ENCODE results near the gene MYLK4.

MYLK4 gene

DNA sequence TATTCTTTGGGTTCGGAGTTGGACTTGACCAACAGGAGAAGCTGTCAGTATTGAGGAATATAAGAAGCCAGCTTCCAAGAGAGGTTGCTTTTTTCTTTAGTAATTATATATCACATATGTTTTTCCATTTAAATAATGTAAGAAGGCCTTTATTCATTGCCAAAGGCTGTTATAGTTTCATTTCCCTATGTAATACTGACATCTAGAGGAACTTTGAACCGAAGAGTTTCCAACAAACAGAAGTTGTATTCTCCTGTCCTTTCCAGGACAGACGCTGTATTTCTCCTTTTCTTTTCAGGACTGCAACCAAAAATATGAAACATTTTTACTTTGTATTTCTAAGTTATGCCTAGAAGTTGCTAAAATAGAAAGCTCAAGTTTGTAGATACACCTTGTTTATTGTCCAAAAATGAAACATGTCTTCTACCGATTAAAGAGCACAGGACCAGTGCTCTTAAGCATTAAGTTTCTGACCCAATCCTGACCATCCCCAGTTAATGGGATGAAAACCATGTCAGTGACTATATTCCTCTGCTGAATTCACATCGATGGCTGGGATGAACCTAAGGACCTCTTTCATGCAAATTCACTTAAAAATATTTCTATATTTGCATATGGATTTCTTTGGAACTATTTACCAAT lies 55.1 kb downstream of the MYLK4 start:
- DNase-seq (ENCODE audit: low read depth): no peak

DNA sequence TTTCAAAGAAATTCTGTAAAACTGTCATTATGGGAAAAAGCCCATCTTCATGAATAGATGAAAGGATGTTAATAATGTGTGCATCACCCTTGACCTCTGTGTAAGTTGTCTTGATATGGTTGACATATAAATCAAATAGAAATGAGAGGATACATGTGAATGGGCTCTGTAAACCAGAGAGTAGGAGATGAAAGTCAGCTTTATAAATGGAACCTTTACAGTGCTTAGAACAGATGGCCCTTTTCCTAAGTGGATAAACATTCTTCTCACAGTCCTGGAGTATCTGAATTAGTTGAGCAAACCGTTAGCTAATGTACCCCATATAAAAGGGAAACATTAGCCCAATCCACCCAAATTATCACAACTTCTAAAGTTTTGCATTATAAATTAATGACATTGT lies 57.5 kb downstream of the MYLK4 start:
- no peak for DNase-seq (ENCODE audit: low read depth)

DNA sequence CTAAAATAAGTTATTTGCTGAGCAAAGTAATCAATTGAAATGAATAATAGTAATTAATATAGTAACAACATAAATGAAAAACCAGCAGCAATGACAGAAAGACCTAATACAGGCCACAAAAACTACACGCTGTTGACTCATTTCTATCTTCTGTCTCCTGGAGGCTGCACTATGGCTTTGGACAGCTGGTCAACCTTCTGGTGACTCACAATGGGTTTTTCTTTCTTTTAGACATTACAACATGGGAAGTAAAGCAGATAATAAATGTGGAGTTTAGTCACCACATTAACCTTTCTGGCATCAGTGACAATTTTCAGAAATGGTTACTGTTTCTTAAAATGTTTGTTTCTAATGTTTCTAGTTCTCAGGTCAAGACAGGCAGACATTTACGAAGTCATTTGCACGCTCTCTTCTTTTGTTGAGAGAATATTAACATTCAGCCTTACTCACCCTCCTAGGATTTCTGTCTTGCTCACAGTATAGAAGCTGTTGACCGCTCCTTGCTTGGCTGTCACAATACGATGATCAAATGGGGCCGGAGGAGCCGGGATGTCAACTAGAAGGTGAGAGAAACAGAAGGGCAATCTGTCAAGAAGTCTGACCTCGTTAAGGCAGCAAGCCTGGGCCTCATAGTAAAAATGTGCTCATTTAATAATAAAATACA lies 62.2 kb downstream of the MYLK4 start:
- DNase-seq (ENCODE audit: low read depth): no peak

DNA sequence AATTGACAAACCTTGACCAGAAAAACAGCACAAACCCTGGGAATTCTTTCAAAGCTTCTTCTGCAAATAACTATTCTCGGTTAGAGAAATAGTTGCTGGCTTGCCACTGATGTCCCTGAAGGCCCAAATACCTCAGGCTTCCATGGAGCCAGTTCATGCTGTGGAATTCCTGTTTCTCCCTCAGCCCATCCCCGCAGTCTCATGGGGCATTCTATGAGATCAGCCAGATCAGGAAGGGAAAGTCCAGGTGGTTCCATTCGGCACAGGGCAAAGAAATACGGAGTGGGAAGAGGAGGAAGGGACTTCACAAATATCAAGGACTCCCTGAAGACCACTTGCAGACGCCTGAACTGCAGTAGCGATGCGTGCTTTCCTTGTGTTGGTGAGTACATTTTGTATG lies 63.3 kb downstream of the MYLK4 start:
- no peak for DNase-seq (ENCODE audit: low read depth)

DNA sequence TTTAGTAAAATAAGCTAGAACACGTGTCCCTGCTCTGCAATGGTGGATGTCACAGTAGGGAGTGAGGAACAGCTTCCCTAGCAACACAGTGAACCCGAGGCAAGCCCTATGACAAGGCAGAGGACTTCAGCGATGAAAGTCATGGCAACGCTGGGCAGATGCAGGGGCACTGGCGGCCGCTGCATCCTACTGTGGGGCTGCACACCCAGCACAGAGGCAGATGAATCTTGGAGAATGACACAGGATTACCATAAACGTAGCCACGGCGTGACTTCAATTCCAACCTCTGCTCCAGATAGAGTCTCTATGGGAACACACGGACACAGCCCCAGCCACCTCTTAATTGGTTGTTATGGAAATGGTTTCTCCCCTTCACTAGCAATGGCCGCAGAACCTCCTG lies 64.2 kb downstream of the MYLK4 start:
- DNase-seq (ENCODE audit: low read depth): no peak

DNA sequence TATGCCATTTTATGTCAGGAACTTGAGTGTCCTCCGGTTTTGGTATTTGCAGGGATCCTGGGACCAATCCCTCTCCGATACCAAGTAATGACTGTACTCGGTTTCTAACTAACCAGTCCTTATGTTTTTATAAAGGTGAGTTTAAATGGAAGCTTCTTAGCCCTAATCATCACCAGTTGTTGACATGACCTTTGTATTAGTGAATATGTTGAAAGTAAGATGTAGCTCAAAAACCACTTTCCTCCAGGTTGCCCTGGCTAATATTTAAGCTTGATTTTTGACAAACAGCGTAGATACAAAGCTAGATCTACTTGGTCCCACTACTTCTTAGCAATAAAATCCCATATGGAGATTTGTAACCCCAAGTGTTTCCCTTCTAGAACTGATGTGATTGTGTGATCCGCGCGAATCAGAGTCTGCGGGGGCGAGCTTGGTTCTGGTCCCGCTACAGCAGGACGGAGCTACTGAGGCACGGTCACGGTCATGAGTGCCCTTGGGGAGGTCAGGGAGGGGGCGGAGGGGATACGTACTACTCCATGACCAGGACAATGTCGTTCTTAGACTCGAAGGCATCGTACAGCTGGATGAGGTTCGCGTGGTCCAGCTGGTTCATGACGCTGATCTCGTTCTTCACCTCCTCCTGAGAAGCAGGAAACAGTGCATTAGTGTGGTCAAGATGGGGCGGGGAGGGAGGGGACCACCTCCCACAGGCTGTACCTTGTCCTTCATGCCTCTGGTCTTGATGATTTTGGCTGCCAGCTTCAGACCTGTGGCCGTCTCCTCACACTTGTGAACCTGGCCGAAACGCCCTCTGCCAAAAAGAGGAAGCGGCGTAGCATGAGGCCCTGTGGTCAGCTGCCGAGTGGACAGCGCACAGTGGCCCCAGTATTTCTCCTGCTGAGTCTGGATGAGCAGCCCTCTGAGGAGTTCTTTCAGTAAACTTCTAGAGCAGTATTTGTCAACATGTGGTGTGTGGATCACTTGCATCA lies 65.7 kb downstream of the MYLK4 start:
- DNase-seq (ENCODE audit: low read depth): no peak

DNA sequence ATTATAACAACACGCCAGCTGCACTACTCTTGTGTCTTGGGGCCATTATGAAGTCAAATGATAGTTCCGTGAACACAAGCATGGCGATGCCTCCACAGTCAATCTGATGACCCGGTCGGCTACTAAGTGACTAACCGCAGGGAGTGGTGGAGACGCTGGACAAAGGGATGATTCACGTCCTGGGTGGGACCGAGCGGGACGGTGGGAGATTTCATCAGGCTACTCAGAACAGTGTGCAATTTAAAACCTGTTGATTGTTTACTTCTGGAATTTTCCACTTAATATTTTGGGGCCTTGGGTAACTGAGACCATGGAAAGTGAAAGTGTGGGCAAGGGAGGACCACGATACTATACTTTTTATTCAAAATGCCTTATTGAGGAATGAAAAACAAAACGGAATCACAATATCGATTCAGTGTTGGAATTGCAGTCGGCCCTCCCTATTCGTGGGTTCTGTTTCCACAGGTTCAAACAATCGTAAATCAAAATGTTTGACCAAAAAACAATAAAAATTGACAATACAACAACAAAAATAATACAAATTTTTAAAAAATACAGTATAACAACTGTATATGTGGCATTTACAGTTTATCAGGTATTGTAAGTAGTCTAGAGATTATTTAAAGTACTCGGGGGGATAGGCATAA lies 66.5 kb downstream of the MYLK4 start:
- no peak for DNase-seq (ENCODE audit: low read depth)

DNA sequence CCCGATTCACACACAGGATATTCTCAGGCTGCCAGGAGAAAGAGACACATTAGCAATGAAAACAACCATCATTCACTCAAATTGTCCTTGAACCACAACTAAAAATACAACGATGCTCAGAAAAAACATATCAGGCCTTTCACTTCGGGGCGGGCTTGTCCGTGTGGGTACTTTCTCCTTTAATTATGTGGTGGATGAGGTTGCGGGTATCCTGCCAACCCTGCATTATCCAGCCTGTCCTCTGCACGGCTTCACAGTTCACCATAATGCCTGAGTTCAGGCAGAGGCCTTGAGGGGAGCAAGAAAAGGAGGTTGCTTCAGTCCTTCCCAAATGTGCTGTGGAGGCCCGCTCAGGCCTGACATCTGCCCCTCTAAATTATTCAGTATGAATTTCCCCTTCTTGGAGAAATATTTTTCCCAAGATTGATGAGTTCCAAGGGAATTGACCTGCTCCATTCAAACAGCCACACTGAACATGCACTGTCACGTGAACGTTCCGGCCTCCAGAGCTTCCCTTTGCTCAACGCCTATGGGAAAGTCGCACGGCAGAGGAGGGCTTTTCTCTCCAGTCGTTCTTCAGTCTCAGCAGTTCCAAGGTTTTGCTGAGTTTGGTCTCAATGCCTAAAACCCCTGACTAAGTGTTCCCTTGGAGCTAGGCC lies 70.3 kb downstream of the MYLK4 start:
- DNase-seq (ENCODE audit: low read depth): no peak

DNA sequence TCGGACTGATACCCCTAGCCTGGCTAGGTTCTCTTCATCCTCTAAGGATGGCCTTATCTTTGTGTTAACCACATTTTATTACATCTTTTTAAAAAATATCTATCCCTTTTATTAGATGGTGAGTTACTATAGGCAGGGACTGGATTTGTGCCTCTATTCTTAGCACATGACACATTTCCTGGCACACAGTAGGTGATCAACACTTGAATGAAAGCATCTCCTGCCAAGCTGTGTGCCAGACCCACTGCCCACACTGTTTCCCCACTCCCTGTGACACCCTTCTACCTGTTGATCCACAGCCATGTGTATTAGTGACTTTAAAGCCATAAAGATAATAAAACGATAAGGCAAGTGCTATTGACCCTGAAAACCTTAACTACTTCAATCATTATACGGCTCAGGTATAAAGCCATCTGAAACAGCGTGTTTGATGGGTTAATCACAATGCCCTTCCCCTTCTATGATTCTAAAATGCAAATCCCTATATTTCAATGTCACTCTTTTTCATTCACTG lies 73.6 kb downstream of the MYLK4 start:
- DNase-seq (ENCODE audit: low read depth): no peak

DNA sequence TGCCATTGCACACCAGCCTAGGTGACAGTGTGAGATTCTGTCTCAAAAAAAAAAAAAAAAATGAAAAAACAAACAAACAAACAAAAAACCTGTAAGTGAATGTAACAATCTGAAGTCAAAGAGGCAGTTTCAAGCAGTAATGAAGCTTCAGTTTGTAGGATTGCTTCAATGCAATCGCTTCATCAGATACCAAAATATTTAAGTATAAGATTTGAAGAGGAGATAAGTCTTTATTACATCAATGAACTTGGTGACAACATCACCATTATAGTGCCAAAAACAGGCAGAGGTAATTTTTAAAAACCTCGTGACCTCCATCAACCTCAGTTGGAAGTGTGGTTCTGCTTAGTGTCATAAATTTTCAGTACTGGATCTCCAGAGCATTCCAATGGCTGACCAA lies 74.7 kb downstream of the MYLK4 start:
- DNase-seq (ENCODE audit: low read depth): no peak

DNA sequence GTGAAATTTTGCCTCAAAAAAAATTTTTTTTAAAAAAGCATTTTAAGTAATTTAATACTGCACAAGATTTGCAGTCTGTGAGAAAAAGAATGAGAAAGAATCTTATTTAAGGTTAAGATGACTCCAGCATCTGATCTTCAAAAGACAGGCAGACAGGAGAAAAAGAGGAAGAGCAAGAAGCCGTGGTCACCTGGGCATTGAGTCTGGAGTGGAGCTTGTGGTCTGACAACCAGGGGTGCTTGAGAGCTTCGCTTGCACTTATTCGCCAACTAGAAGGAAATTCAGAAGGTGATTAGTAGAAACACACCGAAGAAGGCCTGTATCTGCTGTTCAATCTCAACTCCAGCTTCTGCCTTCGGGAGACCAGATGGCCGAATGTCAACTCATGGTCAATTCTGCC lies 75.9 kb downstream of the MYLK4 start:
- no peak for DNase-seq (ENCODE audit: low read depth)

DNA sequence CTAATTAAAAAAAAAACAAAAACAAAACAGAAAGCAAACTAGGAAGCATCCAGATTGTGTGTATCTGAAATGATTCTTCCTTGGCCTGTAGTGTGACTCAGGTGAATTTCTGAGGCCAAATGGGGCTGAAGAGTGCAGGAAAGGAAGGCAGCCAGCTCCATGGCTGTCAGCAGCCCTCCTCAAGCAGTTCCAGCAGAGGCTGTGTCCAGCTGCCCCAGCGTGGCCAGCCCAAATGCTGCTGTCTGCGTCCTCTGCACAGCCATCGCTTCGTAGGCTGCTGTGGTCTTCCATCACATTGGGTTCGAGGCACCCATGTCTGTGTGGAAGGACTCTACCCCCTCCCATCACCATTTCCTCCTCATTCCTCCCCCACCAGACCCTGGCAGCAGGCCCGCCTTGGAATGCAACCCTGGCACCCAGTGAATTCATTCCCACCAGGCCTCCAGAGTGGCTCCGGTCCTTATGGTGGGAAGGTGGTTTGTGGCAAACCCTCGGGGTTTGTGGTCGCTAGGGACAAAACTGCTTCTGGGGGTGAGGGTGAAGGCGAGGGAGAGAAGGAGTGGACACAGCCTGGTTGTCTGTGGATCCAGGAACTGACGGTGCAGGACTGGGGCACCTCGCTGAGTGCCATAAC lies 81.5 kb downstream of the MYLK4 start:
- no peak for DNase-seq (ENCODE audit: low read depth)

DNA sequence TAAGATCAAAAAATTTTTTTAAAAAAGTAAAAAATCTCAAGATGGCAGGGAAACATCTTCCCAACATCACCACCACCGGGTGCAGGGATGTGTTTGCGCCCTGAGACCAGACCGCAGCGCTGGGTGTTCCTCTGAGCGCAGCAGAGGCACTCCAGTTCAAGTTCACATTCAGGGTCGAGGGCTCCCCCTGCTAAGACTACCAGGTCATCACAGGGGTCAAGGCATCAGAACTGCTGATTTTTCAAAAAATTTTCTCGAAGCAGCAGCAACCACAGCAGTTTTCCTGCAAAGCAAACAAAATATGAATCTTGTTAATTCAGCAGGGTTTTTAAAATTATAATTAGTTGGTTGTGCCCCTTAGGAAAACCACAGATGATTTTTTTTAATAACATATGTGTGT lies 83.1 kb downstream of the MYLK4 start:
- DNase-seq (ENCODE audit: low read depth): no peak

DNA sequence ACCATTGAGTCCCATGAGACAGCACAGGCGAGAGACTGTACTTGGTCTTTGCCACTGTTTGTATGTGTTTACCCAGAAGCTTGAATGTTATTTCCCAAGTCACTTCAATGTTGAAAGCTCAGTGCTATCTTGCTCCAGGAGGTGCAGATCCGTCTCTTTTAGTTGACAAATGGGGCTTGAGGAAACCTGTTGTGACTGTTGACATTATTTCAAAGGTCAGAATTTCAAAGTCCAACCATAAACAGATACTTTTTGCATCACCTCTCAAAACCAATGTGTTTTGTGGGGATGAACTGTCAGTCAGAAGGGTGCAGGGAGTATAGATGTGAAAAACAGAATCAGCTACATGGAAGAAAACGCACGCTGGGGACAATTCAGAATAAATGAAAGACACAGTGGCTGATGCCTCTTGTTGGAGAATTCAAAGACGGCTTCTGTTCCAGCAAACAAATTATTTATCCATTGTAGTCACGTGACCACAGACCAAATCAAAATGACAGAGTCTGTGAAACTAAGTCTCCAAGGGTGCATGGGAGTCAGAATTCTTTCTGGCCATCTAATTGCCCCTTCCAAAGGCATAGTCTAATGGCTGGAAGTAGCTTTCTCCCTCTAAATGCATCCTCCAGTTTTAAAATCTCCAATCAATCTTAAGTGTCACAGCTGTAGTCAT lies 83.7 kb downstream of the MYLK4 start:
- DNase-seq (ENCODE audit: low read depth): no peak

DNA sequence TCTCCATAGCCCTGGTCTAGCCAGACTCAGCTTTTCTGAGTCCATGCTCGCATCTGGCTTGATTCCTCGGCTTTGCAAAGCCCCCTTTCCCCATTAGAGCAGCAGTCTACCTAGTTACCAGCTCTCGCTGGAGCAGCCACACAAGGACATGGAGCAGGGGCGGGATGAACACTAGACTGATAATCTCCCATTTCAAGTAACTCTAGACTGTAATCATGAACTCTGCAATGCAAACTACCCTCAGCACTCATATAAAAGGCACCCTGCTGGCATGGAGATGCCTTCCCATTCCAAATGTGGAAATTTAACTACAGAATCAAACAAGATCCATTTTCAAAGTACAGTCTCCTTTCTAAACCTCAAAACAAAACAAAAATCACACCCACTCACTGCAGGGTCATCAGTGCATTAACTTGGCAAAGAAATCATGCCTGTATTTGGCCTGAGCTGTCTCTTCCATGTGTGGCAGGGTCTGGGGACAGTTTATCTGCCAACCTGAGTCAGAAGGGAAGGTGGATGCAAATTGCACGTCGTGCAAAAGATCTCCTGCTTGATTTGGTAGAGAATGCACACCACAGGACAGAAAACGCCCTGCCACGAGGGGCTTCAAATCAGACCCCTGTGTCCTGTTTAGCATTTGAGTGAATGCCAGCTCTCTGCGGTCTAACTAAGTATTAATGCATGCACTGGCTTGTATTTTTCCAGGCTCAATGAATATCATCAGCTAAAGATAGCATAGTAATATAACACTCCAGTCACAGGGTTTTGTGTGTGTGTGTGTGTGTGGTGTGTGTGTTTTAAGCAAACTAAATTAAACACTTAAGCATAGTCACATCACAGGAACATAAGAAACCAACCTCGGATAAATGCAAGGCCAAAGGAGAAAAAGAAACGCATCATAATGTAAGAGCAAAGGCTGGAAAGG lies 85.3 kb downstream of the MYLK4 start:
- no peak for DNase-seq (ENCODE audit: low read depth)

DNA sequence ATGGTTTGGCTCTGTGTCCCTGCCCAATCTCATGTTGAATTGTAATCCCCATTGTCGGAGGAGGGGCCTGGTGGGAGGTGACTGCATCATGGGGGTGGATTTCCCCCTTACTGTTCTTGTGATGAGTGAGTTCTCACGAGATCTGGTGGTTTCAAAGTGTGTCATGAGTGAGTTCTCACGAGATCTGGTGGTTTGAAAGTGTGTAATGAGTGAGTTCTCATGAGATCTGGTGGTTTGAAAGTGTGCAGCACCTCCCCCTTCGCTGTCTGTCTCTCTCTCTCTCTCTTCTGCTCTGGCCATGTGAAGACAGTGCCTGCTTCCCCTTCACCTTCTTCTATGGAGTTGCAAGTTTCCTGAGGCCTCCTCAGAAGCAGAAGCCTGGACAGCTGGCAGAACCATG lies 87.6 kb downstream of the MYLK4 start:
- no peak for DNase-seq (ENCODE audit: low read depth)

DNA sequence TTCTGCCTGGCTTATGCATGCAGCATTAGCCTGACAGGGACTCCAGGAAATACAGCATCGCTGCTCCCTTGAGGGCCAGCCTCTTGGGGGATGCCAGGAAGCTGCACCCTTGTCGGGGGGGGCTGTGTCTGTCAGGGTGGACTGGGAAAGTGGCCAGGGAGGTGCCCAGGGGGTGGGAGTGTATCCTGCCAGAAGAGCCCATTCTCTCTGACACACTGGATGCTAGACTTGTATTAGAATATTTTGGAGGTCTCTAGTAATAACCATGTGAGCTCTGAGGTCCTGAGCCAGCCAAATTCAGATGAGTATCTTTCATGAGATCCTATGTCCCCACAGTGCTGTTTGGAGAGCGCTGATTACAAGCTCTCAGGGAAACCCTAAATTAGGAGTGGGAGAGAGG lies 89.1 kb downstream of the MYLK4 start:
- DNase-seq (ENCODE audit: low read depth): no peak

DNA sequence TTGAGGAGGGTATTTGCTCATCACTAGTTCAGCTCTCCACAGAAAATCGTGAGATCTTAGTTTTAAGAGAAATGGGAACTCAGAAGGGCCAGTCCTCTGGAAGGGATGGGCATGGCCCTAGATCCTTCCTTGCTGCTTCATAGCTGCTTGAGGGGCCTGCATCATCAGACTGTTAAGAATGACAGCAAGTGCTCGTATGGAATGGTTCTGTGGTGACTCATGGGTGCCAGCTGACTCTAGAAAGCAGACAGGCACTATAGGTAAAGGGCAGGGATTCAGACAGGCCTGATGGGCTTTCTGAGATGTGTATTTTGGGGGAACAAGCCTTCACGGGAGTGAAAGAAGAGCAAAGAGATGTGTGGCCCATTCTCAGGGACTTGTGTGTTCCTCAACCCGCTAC lies 90.8 kb downstream of the MYLK4 start:
- no peak for DNase-seq (ENCODE audit: low read depth)

DNA sequence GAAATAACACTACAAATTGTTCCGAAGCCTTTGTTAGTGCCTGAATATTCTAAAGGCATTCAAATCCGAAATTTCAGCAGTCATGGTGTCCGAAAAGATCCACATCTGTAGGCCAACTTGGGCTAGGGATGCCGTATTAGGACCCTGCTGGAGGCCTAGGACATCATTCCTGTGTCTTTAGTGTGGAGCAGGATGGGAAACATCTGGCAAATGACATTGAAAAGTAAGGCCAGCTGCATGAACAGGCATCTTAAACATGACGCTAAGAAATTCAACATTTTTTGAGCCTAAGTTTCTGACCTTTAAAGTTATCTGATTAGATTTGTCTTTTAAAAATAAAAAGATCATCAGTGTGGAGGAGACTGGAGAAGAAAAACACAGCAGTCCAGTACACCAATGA lies 91.3 kb downstream of the MYLK4 start:
- no peak for DNase-seq (ENCODE audit: low read depth)

DNA sequence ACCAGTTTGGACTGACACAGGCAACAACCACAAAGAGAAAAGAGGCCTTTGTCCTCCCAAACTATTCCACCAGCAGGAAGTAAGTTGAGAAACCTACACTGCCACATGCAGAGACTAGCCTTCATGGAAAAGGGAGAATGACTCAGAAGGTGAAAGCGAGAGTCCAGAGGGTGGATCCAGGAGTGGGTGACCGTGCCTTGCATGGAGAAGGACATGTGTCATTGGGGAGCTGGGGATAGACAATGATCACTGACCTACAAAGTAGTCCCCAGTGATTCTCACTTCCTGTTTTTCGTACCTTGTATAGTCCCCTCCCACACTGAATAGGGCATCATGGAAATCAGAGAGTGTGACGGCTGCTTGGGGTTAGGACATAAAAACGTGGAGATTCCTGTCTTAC lies 91.9 kb downstream of the MYLK4 start:
- no peak for DNase-seq (ENCODE audit: low read depth)

Data from stimulated activated CD8-positive, alpha-beta memory T cell treated with anti-CD3 and anti-CD28 coated beads, Interleukin-12 subunit alpha, Interleukin-12 subunit beta, amount 100 ng/mL, for 1 hour (primary cell).